EH (cell line): Measurements from ENCODE around the gene EVX1.

Experiments used
- DNase-seq: peaks from one replicate; pipeline ENCODE4 v3.0.0-alpha.2; 2015; ENCODE audit warnings: low read depth

Gene EVX1

DNA sequence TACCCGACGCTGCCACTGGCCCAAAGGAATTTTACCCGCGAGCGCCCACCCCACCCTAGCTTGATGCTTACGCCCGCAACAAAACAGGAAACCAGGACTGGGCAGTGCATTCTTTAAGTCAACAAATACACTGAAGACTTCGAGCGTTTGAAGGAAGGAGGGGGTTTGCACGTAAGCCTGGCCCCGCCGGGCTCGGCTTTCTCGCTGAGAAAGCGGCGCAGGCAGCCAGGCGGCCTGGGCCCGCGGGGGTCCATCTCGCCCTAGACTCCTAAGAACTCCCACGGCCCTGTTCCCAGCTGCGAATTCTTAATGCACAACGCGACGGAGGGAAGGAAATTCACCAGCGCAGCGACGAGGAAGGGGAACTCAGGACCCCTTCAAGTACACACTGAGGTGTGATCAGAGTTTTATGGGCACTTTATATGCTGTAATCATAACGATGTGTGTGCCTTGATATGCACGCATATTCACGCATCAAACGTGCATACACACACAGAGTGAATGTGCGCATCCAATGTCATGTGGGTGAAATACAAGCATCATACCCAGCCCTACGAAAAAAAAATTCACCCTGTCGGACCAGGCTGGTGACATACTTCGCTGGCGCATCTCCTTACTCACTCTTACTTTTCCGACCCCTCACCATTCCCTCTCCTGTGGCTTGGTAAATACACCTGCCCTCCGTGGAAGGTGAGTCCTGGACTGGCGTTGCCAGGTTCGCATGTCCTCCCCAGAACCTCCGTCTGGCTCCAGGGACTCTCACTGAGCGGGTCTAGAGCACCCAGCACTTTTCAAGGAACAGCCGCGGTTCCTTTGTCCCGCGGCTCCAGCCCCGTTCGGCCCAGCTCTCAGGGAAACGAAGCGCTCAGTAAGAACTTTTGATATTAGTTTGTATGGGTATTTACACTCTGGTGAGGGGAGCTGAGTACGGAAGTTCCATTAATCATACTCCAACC, 37.0 kb upstream of the EVX1 start:
- DNase-seq, result no peak

DNA sequence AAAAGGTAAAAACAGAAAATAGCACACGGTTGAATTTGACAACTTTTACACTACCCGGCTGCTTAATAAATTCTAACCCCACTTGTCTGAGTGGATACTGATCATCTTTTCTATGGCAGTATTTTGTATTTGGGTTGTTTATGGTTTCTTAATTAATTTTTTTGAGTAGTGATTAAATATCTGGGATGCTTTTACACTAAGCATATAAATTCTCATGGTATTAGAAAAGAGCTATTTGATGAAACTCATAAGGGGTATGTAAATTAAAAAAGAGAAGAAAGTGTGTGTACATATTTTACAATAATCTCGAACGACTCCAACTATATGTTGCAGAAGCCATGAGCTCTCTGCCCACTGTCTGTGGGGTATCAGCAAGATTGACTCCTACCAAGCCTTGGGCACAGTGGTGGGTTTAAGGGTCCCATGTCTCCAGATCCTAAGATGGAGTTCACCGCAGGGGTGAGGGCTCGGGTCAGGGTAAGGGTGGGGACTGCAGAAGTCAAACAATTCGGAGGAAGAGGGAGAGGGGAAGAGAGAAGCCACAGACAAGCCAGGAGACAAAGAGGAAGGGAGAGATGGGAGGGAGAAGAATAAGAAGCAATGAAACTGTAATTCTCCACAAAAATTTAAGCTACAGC, 35.1 kb upstream of the EVX1 start:
- no peak for DNase-seq

DNA sequence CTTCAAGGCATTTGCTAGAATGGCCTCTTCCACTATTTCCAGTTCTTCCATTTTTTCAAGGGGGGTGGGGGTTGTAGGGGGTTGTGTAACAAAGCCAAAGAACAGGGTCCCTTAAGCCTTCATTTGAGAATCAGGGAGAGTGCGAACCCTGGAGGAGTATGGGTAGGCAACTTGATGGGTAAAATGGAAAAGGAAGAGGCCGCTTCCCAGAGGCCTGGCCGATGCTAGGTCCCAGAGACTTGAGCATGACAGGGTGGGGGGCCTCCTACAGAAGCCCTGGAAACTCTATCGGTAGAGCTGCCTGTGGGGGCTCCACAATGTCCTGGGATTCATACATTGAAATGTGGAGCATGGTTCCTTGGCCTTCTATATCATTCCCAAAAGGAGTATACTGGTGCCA, 33.6 kb upstream of the EVX1 start:
- DNase-seq, result no peak

DNA sequence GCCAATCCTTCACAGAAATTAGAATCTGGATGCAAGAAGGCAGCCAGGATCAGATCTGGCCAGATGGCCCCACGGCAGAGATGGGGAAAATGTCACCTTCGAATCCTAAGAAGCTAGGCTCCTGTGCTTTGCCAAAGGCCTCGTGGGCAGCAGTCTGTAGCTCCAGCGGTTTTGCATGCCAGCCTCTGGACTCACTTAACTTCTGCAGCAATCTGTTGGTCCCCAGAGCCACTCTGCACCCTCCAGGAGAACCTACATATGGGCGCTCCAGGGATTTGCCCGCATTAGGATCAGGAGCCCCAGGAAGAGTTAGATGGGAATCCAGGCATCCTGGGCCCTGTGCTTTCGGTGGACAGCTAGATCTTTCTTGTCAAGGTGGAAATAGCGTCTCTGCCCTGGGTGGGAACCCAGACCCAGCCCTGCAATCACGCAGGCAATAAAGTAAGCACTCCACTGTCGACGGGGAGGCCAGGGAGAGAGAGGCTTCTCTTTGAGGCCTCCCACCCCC, 32.6 kb upstream of the EVX1 start:
- no peak for DNase-seq

DNA sequence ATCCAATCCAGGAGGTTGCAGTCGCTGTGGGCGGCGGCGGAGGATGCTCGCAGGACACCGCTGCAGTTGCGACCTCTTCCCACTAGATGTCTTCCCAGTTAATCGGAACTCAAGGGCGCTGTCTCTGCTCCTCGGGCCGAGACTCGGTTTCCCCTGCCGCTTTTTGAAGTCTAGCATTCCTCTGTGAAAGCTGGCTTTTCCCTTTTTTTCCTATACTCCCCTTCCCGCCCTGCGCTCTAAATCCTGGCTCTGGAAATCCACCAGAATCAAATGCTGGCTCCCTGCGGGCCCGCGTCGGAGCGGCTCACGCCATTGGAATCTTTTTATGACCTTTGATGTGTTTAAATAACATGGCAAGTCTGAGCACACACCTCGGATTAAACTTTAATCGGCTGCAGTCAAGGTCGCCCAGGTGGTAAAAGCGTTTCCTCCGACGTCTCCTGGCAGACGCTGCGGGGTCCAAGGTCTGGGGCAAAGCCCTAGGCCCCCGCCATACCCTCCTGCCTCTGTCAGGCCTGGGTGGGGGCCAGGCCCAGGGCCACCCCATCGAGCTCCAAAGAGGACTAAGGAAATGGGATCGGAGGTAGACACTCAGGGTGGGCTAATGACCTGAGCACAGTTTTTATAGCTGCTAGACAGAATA, 32.0 kb upstream of the EVX1 start:
- DNase-seq, result peak; percentile 24

GRCh38 chr7:27211084-27211446, 31.5 kb upstream of the EVX1 start:
- DNase-seq, result no peak

DNA sequence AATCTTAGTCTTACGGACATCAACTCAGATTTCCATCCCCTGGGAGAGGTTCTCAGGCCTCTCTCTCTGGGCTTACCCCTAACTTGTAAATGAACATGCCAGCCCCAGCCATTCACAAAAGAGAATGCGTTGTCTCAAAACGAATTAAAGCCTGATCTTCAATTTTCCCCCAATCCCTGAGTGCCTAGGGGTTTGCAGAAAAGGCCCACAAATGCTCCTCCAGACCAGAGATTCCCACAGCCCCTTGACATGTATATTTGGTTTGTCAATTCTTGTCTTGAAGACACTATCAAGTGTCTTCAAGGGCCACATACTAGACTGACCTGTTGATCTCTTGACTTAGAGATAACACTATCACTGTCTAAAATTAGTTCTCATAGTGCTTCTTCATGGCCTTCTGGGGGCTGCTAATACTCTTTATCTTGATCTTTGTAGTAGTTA, 30.8 kb upstream of the EVX1 start:
- no peak for DNase-seq

DNA sequence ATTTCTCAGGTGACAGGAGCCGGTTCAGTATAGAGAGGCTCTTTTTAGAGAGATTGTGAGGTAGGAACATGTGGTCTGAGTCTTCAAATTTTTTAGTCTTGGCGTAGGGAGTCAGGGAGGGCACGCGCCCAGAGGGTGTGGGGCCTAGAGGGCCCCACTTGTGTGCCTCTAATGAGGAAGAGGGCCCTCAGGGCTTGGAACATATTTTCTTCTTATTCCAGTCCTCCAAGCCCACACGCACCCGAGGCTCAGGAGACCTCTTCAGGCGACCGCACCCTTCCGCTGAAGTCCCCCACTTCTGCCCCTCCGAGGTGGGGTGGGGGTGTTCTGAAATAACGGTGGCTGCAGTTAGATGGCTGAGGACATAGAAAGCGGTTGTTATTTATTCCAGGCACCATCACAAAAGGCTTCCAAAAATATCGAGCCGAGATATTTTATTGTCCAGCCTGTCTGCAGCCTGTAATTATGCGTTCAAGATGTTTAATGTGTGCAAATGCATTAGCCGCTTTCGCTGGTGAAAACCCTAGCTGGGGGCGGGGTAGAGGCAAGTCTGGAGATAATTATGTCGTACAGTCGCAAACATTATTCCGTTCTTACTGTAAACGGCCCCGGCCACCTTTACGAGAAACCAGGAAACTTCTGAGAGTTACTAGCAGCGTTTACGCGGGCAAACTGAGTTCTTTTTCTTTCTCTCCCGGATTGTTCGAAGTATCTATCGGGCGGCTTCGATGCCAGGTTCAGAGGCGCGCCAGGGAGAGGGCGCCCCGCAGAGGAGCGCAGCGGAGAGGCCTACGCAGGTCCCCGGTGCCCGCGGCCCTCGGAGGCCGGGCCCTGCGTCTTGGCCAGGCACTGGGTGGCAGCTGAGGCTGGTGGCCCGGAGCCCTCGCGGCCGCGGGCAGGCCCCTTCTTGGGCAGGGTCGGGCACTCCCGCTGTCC, 29.8 kb upstream of the EVX1 start:
- DNase-seq, result no peak

DNA sequence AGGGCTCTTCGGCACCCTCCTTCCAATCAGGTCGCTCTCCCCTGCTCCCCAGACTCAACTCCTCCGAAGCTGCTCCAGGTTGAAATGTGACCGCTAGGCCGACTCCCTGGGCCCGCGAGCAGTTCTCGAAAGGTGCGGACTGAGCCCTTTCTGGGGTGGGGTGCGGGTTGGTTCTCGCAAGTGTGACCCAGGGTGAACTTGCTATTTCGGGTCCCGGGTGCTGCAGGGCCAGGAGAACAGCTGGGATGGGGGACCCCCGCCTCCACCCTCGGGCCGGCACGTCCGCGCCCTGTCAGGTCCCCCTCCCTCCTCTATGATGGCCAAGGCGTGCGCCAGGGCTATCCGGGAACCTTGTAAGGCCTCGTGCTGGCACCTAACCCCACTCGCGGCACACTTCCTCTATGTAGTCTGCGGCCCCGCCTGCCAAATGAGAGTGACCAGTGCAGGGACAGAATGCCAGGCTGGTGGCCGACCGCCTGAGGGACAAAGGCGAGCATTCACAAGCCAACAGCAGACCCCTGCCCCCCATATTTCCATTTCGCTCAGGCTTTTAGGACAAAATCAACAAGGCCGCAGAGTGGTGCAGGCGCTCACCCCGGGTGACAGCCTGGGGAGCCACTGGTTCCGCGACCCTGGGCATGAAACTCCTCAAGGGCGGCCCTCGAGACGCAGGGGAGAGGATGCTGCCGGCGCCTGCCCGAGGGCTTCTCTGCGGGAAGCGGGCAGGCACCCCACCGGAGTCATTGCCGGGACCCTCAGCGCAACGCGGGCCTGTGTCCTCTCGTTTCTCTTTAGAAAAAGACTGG, 29.0 kb upstream of the EVX1 start:
- no peak for DNase-seq

DNA sequence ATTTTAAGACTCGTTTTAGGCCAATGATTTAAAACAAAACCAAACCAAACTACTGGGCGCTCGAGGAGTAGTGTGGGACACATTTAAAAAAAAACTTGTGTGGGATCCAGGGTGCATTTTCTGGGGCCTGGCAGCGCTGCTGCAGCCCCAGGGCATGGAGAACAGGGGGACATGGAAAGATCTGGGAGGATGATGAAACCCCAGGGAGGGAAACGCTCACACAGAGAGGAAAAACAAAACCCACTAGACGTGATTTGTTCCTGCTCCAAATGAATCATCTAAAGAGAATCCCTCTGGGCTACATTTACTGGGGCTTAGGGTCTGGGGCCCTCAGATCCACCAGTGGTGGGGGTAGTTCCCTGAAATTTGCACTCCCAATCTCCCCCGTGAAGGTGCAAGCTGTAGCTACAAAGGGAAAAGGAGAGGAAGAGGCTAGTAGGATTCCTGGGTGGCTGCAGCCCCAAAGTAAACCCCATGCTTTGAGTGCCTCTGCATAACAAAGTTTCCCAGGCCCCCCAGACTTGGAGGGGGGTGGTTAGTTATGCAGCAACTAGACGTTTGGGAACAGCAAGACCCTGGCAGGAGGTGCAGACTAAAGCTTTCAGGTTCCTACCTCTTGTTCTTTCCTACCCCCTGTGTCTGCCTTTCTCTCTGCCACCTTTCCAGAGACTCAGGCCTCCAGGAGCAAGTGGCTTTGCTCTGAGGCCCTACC, 28.2 kb upstream of the EVX1 start:
- peak; percentile 67 for DNase-seq

GRCh38 chr7:27215356-27215755, 27.2 kb upstream of the EVX1 start:
- no peak for DNase-seq

DNA sequence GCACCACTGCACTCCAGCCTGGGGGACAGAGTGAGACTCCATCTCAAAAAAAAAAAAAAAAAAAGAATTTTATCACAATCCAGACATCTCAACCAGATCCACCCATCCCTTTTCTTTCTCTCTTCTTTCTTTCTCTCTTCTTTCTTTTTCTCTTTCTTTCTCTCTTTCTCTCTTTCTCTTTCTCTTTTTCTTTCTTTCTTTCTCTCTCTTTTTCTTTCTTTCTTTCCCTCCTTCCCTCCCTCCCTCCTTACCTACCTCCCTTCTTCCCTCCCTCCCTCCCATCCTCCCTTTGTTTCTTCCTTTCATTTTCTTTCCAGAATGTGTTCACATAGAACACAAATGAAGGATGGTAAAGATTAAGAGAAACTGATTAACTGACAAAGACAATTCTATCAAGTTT, 24.7 kb upstream of the EVX1 start:
- DNase-seq, result no peak

DNA sequence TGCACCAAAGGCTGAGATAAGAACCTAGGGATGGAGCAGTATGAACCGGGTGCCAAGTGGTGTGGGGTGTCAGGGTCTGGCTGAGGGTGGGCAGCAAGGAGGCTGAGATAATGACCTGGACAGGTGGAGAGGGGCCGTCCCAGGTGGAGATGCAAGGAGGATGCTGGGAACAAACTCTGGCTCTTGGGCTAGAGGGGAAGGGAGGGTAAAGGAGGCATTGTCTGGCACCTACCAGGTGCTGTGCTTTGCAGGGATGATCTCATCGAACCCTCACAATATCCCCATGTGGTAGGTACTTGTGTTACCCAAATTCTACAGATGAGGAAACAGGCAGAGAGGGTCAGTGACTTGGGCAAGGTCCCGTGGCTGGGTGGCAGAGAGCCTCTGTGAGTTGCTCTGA, 22.8 kb upstream of the EVX1 start:
- DNase-seq, result no peak

- no peak for DNase-seq
Measured at GRCh38 chr7:27220440-27220955, 22.1 kb upstream of the EVX1 start.

DNA sequence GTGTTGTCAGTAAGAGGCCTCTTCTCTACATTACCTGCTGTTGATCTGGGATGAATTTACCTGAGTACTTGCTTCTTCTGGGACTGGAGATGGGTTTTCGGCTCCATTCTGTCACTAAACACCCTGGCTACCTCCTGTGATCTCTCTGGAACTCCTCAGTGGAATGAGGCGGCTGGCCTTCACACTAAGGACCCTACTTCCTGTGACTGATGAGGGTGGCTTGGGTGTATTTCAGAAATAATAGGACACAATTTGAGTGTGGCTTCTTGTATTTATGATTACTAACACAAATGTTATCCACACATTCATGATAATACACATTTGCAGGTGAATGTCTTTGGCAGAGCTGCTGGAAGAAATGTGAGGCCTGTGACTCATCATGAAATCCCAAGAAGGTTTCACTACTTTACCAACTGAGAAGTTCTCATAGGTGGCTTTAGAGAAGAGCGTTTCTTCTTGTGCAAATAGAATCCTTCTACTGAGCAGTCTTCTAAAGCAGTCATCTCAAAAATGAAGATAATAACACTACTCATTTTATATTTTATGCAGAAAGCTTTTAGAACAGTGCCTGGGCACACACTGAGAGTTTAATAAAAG, 21.3 kb upstream of the EVX1 start:
- DNase-seq, result no peak

DNA sequence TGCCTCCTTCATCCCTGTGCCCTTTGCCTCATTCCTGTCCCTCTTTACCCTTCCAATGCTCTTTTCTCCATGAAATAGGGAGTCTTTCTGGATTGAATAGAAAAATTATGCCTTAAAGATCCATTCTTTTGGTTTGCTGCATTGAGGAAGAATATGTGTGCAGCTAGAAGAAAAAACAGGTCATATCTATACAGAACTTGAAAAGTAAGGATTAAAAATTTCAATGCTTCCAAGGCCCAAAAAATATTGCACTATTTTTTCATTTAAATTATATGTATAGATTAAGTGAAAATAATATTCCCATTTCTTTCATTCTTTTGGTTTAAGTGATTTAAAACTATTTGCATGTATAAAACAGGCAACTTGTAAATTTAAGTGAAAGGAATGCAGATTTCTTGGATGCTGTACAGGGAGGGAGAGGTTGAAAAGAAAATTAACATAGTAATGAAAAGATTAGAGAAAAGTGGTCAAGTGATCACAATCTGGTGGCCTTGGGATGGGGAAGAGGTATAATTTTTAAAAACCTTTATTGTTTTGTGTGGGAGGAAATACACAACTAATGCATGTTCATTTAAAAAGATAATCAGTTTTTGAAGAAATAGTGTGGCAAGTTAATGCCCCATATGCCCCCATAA, 18.5 kb upstream of the EVX1 start:
- no peak for DNase-seq

- no peak for DNase-seq
Measured at GRCh38 chr7:27224983-27225934, 17.3 kb upstream of the EVX1 start.

GRCh38 chr7:27229448-27229847, 13.2 kb upstream of the EVX1 start:
- no peak for DNase-seq
